Activated gamma-delta T cell (primary cell): ENCODE results near the gene MAGI1.
"Not testable (repeated sequence)": the region's sequence is repeated elsewhere in the genome, so short reads cannot be mapped to it uniquely, and the experiment has no call there.

Source experiments
- DNase-seq: peaks from one replicate; lab custom pipeline; 2025; lab: John Stamatoyannopoulos, UW

The MAGI1 gene

DNA sequence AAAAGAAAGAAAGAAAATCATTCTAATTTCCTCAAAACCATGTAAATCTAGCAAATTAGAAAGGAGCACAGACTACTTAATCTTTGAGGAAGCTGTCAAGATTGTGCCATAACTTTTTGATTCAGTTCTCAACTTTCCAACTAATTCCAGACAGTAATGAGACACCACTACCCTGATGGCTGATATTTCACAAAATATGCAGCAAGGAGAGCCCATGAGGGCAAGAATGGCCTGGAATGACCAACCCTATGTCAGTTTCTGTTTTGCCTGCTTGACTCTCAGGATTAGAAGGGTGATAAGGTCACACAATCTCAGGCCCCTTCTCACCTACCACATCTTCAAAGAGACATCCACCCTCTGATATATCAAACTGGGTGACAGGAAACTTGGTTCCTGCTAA lies 134.7 kb downstream of the MAGI1 start:
- DNase-seq, result no peak

DNA sequence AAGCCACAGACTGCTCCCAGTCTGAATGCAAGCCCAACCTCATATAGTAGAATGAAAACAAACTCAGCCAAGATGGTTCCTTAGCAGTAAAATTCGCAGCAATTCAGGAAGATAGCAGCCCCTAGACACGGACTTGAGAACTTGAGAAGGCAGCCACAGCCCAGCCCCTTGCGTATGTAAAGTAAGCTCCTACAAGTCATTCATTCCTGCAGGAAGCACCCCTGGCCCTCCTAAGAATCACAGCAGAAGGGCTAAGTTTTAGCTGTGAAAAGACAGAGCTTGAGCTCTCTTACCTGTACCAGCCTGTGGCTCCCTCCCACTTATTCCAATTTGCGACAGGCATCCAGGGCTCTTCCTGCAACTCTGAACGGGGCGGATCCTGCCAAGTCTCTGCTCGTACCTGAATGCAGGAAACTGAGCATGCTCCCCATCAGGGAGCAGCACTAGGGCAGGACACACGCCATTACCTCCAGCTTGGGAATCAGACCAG lies 136.4 kb downstream of the MAGI1 start:
- no peak for DNase-seq

DNA sequence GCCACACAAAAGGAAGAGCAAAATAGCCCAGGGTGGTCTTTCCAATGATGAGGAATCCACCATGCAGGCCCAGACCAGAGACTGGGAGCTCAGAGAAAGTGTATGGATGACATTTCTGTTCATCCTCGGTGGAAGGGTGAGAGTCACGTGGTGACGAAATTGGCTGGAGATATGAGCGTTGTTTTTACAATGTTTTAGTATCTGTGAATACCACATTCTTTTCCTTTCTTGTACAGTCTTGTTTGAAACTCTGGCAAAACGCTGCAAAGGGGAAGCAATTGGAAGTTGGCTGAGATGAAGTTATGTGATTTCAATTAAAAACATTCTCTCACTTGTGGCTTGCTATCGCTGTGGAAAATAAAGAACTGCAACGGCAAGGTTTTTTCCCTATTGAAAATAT lies 137.5 kb downstream of the MAGI1 start:
- no peak for DNase-seq

DNA sequence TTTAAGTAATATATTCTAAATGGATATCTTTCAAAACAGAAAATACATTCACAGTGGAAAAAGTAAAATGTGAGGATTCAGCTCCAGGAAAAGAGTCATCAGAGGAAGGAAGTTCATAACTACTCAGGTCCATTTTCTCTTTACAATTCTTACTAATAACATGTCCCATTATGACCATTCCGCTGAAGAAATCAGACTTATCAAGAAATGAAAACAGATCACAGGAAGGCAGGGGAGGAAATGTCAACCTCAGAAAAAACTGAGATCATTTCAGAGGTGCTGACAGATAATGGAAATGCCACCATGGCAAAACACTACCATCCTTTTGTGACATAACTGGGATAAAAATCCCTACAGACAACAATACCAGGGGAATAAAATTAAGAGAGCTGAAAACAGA lies 139.5 kb downstream of the MAGI1 start:
- DNase-seq, result no peak

DNA sequence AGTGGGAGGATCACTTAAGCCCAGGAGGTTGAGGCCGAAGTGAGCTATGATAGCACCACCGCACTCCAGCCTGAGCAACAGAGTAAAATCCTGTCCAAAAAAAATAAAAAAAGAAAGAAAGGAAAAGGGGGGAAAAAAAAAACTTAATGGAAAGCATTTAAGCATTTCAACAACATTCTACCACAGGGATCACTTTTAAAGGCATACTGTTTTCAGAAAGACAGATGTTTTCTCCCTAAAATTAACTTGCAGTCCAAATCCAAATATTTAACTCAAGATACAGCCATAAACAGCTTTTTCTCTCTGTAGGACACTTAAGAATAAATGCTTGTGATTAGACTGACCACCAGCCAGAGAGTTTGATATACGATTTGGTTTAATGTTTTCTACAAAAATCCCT lies 141.0 kb downstream of the MAGI1 start:
- DNase-seq, result no peak

DNA sequence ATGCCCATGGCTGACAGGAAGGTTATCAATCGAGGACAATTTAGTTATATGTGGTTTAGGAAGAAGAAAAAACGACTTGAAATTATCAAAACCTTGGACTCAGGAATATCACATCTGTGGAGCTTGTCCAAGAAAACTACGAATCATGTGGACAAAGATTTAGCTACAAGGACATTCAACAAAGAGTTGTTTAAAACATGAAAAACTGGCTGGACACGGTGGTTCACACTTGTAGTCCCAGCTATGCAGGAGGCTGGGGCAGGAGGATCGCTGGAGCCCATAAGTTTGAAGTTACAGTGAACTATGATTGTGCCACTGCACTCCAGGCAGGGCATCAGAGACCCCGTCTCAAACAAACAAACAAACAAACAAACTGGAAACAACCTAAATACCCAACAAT lies 142.4 kb downstream of the MAGI1 start:
- no peak for DNase-seq

DNA sequence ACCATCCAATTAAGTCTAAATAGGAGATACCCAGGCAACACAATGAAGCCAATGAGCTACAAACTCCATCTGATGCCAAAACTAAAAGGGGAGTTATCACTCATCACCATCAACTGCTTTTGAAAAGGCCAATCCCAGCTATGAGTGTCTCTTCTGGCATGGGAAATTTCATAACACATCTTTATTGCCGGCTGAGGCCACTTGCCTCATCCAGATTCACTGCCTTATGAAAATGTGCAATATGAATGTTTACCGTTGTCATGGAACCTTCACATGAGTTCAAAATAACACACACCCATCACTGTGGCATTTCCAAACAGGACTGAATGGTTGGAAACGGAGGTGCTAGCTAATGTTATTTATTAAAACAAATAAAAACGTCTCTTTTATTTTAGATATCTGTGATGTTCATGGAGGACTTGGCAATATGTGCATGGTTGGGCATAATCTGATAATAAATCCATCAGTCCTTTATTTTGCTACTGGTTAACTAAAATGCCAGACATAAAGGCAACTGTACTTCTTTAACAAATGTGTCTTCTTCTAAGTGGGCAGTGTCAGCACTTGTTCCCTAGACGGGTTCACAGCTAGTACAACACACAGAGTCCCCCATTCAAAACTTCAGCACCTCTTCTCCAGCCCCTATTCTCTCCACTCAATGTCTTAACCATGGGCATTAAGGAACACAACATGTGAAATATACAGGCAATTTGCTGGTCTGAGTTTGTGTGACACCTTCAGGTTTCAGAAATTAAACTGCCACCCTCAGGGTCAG lies 143.9 kb downstream of the MAGI1 start:
- DNase-seq, result no peak

DNA sequence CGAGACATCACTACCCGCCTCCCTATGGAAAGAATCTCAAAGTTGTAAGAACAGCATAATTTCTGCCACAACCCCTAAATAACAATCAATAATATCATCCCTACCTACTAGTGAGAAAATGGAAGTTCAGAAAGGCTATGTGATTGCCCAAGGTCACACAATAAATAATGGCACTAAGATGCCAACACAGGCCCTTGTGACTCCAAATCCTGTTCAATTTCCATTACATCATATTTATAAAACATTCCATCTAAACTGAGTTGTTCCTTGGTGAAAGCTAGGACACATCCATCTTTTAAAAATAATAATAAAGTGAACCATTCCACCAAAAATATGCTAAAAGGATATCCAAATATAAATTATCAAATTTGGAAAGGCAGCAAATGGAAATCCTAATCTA lies 144.6 kb downstream of the MAGI1 start:
- DNase-seq, result no peak

DNA sequence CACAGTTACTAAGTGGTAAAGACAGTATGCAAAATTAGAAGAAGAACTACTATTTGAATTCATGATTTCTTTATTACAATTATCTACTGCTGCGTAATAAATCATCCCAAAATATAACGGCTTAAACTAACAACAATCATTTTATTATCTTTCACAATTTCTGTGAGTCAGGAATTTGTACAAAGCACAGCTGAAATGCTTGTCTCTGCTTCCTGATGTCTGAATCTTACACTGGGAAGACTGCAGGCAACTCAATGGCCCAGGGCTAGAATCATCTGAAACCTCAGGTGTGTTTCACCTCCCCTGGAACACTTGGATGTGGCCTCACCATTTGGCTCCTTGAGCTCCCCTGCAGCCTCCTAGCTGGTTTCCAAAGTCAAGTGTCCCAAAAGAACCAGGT lies 145.1 kb downstream of the MAGI1 start:
- no peak for DNase-seq

DNA sequence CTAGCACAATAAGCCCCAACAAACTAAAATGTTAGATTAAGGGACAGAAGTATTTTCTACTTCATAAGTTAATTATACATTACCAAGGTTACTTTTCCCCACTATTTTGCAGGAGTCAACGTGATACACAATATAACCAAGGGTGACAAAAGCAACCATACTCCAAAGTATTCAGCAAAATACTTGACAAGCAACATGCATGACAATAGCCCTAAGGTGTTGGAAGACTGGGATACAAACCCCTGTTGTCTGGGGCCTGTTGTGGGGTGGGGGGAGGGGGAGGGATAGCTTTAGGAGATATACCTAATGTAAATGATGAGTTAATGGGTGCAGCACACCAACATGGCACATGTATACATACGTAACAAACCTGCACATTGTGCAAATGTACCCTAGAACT lies 147.2 kb downstream of the MAGI1 start:
- not testable (repeated sequence) for DNase-seq

DNA sequence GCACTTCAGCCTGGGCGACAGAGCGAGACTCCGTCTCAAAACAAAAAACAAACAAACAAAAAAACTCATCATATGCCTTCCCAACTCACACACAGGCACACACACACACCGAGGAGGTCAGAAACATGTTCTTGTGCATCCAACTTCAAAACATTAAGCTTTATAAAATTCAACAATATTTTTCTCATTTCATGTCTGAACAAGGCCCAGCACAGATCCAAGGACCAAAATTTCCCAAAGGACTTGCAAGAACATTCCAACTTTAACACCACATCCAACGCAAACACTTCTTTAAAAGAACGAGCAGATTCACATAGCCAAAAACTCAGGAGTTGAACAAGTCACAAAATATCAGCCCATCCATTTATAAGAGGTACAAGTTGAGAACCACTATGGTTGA lies 148.4 kb downstream of the MAGI1 start:
- DNase-seq, result no peak

DNA sequence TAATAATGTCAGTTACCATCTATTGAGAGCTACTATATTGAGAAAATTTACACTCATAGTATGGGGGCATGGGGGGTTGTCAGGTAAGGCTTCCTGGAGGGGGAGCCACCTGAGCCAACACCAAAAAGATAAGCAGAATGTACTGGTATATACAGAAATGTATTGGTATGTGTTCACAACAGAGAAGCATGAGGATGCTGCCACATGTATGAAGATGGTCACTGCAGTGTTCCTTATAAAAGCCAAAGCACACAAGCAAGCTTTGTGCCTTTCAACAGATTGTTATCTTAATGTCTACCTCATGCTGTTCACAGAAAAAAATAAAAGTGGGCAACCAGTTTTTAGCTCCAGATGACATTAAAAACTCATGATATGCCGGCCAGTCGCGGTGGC lies 149.0 kb downstream of the MAGI1 start:
- DNase-seq, result no peak

DNA sequence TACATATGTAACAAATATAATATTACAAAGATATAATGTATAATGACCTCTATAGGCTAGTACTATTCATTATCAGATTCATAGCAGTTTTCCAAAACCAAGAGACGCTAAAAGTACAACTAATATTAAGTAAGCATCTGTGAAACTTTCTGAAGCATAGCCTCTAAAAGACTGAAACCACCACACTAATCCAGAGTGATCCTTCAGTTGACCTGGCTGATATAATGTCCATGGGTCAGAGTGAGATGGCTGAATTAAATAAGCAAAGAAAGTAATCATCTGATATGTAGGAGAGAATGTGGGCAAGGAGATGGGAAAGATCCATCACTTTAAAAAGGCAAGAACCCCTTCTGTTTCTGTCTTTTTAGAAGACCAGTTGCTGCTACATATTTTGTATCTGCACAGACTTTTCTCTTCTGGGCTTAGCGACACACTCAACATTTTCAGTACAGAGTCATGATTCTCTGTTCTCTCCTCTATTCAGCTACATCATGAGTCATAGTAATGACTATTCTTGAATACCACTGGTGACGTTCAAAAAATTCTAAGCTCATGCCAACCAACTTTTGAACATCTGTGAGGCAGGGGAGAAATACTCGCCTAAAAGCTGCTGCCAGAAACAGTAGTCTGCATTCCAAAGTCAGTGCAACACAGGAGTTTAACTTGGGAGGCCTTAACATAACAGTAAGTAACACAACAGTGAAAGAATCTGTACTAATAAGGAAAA lies 149.6 kb downstream of the MAGI1 start:
- DNase-seq, result no peak

DNA sequence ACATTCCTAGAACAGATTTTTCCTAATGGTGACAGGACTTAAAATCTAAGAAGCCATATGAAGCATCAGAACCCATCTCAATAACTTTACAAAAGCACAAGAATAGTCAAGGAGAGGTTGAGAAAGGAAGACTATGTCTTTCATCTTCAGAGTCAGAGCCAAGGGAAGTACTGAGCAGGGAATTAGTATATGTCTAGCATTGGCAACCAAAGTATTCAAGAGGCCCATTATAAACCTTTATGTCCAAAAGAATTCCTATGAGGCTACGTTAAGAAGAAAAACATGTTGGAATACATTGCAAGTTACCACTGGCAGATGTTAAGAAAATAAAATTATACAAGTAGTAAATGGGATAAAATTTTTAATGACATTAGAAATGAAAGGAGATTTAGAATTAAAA lies 150.5 kb downstream of the MAGI1 start:
- no peak for DNase-seq

DNA sequence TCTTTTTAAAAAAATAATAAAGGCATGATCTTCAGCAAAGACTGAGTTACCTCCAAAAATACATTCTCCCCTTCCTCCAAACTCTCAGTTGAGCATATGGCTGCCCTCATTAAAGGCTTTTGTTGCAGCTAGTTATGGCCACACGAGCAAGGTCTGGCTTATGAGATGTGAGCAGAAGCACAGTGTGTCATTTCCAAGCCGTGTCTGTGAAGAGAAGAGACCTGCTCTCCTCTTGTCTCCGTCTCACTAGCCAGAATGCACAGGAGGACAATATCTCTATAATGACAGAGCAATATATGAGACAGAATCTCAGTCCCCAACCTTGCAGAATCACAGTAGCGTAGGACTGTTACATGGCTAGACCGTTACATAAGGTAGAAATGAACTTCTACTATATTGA lies 152.3 kb downstream of the MAGI1 start:
- DNase-seq, result no peak

DNA sequence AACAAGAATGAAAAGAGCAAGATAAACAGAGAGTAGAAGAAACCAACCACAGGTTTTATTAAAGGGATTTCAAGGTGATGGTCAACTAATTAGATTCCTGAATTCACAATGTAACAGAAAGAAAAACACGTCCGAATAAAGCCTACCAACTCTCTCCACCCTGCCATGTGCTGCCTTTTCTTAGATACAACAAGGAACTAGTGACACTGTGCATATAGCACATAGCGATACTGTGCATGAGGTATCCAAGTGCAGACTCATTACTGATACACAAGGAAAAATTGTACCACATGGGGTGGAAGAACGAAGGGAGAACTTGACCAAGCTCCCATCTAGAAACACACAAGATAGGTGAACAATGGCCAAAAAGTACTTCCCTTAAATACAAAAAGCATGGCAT lies 154.6 kb downstream of the MAGI1 start:
- no peak for DNase-seq

DNA sequence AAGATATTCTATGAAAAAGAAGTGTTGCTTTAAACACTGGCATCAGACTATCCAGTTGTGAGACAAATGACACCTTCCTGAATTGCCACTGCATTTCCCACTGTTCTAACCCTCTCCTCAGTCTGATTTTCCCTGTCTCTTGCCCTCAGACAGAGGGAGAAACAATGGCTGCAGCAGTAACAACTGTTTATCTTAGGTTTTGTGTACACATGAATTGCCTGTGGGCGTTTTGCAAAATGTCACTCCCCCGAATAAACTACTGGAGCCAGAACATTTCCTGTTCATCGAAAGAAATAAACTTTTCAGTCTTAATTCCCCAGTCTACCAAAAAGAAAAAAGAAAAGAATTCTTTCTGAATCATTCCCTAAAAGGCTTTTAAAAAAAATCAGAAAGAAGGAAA lies 155.1 kb downstream of the MAGI1 start:
- DNase-seq, result no peak

DNA sequence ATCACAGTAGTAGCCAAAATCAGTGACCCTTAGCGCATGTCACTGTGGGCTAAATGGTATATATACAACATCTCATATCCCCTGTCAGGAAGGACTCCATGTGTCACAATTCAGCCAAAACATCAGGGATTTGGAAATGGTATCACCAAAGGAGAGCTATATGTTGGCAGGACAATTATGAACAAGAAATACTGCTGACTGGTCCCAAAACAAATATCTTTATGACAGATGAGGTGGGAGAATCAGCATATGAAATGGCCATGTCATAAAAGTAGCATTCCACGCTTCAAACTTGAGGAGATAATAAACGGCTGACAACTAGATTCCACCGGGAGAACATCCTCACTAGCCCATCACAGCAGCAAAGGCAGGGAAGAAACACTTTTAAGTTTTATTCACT lies 158.4 kb downstream of the MAGI1 start:
- no peak for DNase-seq

DNA sequence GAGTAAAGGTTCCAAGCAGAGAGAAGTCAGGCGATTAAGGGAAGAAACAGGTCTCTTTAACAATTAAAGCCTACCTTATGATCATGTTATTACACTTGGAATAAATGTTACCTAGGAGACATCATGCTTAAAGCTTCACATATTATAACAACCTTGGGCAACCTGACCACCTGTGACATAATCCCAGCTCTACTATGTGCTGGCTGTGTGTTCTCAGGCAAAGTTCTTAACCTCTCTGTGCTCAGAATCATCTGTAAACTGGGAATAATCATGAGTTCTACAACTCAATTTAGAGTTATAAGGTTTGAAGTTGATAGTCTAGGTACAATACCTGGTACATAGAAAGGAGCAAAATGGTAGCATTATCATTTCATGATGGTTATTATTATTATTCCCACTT lies 159.3 kb downstream of the MAGI1 start:
- no peak for DNase-seq

DNA sequence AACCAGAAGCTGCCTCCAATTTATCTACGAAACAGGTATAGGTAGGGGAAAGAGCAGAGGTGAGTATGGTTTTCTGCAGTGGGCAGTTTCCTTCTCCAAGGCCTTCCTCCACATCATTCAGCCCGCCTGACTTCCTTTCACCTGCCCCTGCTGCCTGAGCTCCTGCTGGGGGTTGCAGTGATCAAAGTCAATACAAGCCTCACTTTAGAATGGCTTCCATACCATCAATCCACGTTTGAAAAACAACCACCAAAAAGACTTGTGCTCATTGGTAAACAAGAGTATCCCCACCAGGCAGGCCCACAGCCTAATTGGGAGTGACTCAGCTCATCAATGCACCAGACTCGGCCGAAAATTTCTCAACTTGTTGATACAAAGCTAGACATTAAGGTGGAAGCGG lies 159.9 kb downstream of the MAGI1 start:
- no peak for DNase-seq

DNA sequence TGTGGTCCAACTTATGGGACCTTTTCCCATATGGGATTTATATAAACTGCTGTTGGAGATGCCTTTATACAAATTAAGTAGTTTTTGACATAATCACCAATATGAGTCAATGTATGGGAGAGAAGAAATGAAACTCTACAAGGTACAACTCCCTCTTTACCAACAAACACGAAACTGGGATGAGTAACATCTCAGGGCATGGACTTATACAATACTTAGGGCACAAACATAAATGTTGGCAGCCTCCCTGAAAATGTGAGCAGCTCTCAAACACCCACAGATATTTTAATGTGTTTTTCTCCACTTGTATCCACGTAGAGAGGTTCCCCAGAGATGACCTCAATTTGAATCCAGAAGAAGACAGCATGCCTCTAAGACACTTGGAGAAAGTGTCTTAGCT lies 161.6 kb downstream of the MAGI1 start:
- DNase-seq, result no peak

DNA sequence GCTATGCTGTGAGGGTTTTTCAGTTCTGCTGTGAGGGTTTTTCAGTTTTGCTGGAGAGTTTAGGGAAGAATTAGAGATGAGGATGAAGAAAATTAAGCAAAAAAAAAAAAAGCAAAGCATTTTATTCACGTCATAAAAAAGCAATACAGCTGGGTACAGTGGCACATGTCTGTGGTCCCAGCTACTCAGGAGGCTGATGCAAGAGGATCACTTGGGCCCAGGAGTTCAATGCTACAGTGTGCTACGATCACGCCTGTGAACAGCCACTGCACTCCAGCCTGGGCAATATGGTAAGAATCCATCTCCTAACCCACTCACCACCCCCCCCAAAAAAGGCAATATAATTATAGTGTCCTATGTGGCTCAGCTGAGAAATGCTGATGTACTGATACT lies 162.7 kb downstream of the MAGI1 start:
- no peak for DNase-seq

DNA sequence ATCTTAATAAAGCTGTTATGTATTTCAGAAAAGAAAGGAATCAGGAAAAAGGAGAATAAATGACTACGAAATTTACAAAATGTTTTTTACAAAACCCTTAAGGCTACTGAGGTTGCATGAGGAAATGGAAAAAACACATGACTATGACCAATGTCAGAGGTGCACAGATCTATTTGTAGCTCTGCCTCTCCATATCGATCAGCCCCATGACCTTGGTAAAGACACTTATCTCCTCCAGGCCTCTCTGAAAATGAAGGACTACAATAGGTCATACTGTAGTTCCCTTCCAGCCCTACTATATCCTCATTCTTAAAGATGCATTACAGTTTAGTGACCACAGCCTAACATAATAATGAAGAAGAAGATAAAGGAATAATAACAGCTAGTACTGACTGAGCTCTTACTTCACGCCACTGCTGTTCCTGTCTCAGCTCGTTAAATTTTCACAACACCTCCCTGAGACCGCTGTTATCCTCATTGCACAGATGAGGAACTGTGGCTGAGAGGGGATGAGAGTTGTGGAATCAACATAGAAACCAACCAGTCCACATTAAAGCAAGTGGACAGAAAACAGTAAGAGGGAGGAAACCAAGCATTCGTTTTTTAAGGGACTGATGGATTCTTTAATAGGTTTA lies 163.2 kb downstream of the MAGI1 start:
- no peak for DNase-seq
